ENCODE results near the gene BAIAP2. TPM values are rescaled to one million over a fixed set of nuclear protein-coding genes. Genes with fewer than 3 reads are reported as not detected.

Gene BAIAP2
- total and polyA plus RNA-seq, 9 donors = 12.0 to 80.6 (median 23.2) TPM

GRCh38 chr17:81071761-81072741 lies 37.1 kb downstream of the BAIAP2 start:
- H3K27ac ChIP-seq = no peak overlapping the region
- no peaks in the 10 kb centered on the region for H3K9me3 ChIP-seq
- H3K36me3 ChIP-seq = no peaks in the 10 kb centered on the region
- WGBS, 3 donors = 87 to 91% (median 90%) methylated on average over 39 of the region's 39 CpGs
- no peak for DNase-seq
- intact Hi-C loops (cut with DNase I) = no loop called here
- TF ChIP-seq POLR2A (IDR thresholded peaks at IDR 0.05) = no peak
- no peak for TF ChIP-seq EP300 (IDR thresholded peaks at IDR 0.05)
- TF ChIP-seq CTCF (IDR thresholded peaks at IDR 0.05) = no peak
- no peak overlapping the region for H3K4me3 ChIP-seq
- no peaks in the 10 kb centered on the region for H3K27me3 ChIP-seq
- no peaks in the 10 kb centered on the region for H3K4me1 ChIP-seq (ENCODE audit: insufficient read depth)

GRCh38 chr17:81073967-81074839 lies 39.3 kb downstream of the BAIAP2 start:
- no peak for TF ChIP-seq CTCF (IDR thresholded peaks at IDR 0.05)
- TF ChIP-seq EP300 (IDR thresholded peaks at IDR 0.05) = no peak
- TF ChIP-seq POLR2A (IDR thresholded peaks at IDR 0.05) = no peak
- 91 to 92% (median 92%) methylated on average over 42 of the region's 42 CpGs for WGBS, 3 donors
- Histone ChIP-seq H3K4me1 (ENCODE audit: insufficient read depth) (no peaks in the 10 kb centered on the region), H3K27ac (no peak overlapping the region), H3K27me3 (no peaks in the 10 kb centered on the region), H3K4me3 (no peak overlapping the region), H3K9me3 (no peaks in the 10 kb centered on the region), H3K36me3 (no peaks in the 10 kb centered on the region)
- intact Hi-C loops (cut with DNase I) = no loop called here
- DNase-seq = no peak

- no peaks in the 10 kb centered on the region for H3K9me3 ChIP-seq
- DNase-seq = no peak
- intact Hi-C loops (cut with DNase I) = no loop called here
- H3K27ac ChIP-seq = no peak overlapping the region
- H3K27me3 ChIP-seq = no peaks in the 10 kb centered on the region
- WGBS, 3 donors = 79 to 87% (median 79%) methylated on average over 8 of the region's 8 CpGs
- H3K4me1 ChIP-seq (ENCODE audit: insufficient read depth) = no peaks in the 10 kb centered on the region
- no peaks in the 10 kb centered on the region for H3K36me3 ChIP-seq
- no peak overlapping the region for H3K4me3 ChIP-seq
- TF ChIP-seq EP300 (IDR thresholded peaks at IDR 0.05) (no peak), POLR2A (IDR thresholded peaks at IDR 0.05) (no peak), CTCF (IDR thresholded peaks at IDR 0.05) (no peak)
Observed at GRCh38 chr17:81074875-81075274, 39.9 kb downstream of the BAIAP2 start.

- Histone ChIP-seq H3K27ac (no peak overlapping the region), H3K27me3 (no peaks in the 10 kb centered on the region), H3K36me3 (no peaks in the 10 kb centered on the region), H3K4me3 (no peak overlapping the region), H3K4me1 (ENCODE audit: insufficient read depth) (no peaks in the 10 kb centered on the region), H3K9me3 (no peaks in the 10 kb centered on the region)
- no peak for DNase-seq
- 87 to 93% (median 91%) methylated on average over 17 of the region's 17 CpGs for WGBS, 3 donors
- TF ChIP-seq POLR2A (IDR thresholded peaks at IDR 0.05) (no peak), EP300 (IDR thresholded peaks at IDR 0.05) (no peak), CTCF (IDR thresholded peaks at IDR 0.05) (no peak)
- intact Hi-C loops (cut with DNase I) = no loop called here
Observed at GRCh38 chr17:81075307-81075706, 40.4 kb downstream of the BAIAP2 start.
